Fibroblast of upper back skin (primary cell): ENCODE data around the gene CYFIP1.

Experiments
- DNase-seq: peaks from one replicate; pipeline ENCODE4 v3.0.0-alpha.2; 2013

CYFIP1 gene

DNA sequence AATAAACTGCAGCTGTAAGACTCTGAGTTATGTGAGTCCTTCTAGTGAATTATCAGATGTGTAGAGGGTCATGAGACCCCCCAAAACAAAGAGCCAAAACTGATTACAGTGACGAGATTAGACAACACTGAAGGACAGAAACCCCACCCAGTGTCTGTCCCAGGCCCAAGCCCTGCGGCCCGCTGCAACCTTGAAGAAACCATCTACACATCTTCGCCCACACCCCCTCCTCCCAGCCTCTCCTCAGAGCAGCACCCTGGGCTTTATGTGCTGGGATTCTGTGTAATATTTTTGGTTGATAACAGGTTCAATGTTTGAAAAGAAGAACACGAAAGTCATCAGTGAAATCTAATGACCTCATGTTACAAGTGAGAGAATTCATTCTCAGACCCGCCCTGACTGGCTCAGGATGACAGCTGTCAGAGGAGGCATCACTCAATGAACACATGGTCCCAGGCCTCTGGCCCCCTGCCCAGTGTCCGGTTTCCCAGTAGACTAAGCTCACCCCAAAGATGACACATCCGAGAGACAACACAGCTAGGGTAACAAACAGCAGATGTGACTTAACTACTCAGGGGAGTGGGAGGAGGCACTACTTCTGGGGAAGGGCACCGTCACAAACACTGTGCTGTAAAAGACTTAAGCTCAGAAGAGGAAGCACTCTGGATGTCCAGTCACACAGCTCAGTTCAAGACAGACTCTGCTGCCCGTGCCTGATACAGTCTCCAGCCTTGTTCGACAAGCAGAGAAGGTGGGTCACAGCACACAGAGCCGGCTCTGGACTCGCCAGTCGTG lies 92.8 kb downstream of the CYFIP1 start:
- DNase-seq: peak; percentile 65

DNA sequence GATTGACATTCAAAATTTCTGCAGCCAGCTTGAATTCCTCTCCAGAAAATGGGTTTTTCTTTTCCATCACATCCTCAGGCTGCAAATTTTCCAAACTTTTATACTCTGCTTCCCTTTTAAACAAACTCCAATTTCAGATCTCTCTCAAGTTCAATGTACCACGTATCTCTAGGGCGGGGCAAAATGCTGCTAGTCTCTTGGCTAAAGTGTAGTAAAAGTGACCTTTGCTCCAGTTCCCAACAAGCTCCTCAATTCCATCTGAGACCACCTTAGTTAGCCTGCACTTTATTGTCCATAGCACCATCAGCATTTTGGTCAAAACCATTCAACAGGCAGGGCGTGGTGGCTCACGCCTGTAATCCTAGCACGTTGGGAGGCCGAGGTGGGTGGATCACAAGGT lies 95.0 kb downstream of the CYFIP1 start:
- no peak for DNase-seq

DNA sequence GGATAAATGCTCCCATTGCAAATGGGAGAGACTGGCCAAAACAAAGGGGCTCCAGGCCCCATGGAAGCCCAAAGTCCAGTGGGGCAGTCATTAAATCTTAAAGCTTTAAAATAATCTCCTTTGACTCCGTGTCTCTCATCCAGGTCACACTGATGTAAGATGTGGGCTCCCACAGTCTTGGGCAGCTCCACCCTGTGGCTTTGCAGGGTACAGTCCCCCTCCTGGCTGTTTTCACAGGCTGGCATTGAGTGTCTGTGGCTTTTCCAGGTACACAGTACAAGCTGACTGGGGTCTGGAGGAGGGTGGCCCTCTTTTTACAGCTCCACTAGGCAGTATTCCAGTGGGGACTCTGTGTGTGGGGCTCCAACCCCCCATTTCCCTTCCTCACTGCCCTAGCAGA lies 95.8 kb downstream of the CYFIP1 start:
- DNase-seq: no peak

DNA sequence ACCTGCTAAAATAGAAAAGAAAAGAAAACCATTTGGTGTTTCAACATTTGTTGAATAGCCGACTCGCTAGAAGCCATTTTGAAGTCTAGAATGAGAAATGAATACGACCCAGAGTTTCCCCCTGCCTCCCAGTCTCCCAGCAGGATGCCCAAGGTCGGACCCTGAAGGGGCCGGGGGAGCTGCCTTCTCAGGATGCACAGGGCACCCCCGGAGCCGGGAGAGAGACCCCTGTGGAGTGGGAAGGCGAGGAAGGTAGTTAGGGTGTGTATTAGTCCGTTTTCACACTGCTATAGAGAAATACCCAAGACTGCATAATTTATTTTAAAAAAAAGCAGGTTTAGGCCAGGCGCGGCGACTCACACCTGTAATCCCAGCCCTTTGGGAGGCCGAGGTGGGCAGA lies 97.0 kb downstream of the CYFIP1 start:
- DNase-seq: no peak

DNA sequence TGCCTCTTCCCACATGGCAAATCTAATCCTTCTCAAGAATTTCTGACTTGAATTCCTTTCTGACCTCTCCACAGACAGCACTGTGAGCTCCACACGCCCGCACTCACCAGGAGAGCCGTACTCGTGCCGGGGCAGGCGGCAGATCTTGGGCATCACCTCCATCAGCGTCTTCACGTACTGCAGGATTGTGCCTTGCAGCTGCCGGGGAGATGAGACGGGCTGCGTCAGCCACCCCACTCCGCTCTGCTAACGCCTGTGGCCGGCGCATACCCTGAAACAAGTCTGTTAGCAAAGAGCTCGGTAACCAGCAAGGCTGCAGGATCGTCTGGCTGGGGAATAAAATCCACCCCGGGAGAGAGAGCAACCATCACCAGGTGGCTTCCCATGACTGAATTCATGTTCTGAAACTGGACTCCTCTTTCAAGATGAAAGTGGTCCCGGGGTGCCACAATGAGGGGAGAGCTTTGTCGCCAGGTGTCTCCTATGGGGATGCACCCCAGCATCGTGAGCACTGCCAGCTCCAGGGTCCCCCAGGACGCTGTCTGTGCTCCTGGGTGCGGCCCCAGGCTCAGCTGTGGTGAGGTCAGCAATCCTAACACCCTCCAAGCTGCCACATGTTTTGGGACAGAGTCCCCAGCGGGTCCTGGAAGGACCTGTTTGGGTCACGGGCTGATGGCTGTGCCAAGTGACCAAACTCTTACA lies 98.3 kb downstream of the CYFIP1 start:
- no peak for DNase-seq

DNA sequence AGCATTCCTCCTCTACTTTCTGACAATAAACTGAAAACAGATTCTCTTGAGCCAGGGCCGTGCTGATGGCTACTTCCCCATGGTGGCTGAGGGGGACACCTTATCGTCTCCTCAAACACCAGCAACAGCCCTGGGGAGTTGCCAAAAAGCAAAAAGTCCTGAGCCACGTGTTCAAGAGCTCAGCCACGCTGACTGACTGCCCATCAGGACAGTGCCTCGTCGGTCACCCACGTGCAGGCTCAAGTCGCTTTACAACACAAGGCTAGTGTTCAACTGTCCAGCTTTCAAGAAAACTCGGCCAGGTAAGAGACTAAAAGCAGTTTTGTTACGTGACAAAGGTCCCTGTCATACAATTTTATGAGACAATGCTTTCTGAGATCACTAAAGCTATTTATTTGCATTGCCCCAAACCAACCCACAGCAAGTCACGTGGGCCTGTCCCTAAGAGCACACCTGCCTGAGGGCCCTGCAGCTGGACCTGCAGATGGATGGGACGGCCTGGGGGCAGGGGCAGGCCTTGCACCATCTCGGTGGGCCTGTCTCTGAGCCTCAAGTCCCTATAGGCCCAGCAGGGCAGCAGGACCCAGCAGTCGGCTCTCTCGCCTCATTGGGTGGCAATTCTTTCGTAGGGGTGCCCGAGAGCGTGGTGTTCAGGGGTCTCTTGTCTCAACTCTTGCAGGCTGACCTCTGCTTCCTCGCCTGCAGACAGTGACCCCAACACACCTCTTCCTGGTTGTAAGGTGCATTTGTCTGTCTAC lies 99.0 kb downstream of the CYFIP1 start:
- no peak for DNase-seq

DNA sequence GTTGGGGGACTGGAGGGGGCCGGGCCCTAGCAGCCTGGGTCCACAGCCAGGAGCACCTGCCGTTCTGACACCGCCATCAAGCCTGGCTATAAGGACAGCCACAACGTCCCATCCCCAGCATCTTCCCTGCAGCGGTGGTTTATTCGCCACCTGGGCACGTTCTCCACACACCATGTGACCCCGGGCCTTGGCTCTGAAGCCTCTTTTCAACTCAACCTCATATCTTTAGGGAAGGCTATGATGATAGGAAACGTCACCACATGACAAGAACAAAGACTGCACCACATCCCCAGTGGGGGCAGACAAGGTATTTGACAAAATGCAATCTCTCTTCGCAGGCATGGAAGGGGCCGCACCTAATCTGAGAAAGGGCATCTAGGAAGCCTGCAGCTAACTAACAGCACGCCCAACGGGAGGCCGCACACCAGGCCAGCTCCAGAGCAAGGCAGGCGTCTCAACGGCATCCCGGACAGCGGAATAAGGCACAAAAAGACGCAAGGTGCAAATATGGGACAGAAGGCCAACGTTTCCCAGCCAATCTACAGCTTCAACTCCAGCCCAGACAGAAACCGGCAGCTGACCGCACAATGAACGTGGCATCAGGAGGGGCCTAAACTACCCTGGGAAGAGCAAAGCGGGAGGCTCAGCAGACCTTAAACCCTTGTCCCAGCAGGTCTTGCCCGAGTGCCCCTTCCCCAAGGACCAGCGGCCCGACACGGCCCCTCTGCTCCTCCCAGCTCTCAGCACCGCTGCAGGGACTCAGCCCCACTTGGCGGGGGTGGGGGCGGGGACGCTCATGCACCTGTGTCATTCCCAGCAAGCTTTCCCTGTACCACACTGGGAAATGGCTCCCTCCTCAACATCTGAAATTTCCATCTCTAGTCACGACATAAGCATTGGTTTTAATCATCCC lies 99.8 kb downstream of the CYFIP1 start:
- DNase-seq: no peak

DNA sequence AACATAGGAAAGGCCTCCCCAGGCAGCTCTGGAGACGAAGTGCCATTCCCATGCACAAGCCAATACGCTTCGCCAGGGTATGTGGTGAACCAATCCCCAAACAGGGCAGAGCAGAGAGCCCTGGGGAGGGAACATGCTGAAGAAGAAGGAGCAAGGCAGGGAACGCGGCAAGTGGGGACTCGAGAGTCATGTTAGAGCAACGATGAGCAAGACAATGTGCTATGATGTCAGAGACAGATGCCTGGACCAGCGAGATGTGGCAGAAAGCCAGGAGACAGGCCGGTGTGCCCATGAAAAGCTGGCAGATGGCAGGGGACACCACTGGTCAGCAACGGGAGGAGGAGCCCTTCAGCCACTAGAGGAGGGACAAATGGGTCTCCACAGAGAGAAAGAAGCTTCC lies 102.1 kb downstream of the CYFIP1 start:
- no peak for DNase-seq

DNA sequence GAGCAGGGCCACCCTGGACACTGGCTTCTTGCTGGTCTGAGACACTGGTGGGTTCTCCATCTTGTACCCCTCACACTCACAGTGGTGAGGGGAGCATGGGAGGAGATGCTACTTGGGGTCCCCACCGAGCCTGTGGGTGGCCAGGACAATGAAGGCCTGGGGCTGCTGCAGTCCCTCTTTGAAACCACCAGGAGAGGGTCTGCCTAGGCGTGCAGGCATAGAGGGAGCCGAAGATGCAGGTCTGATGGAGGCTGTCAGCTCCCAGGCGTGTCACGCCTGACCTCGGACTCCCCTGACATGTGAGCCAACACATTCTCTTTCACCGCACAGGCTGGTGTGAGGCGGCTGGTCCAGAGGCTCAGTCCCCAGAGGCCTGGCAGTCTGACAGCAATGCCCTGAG lies 102.6 kb downstream of the CYFIP1 start:
- DNase-seq: no peak

DNA sequence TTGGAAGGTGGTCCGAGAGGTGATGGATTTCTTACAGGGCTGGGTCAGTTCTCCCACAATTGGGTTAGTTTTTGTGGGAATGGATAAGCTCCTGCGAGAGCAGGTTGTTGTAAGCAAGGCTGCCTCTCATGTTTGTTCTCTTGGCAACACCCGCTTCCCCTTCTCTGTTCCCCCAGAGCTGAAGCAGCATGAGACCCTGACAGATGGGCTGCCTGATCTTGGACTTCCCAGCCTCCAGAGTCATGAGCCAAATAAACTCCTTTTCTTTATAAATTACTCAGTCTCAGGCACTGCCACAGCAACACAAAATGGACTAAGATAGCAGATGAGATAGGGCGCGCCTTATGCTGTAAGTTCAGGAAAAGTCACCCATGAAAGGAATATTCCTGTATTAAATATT lies 103.1 kb downstream of the CYFIP1 start:
- DNase-seq: no peak

DNA sequence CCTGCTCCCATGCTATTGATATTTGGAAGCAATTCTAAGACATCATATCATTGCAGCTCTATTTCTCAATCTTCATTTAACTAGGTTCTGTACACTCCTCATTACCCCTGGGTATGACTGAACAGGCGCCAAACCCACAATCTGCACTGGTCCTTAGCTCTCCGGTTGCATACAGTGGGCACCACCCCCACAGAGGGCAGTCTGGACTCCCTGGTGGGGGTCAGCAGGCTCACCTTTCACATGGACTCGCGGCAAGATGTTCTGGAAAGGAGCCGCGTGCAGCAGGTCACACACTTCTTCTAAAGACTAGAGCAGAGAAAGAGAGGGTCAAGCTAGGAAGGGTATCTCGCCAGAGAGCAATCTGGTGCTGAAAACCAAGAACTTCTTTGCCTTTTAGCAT lies 105.2 kb downstream of the CYFIP1 start:
- DNase-seq: no peak

DNA sequence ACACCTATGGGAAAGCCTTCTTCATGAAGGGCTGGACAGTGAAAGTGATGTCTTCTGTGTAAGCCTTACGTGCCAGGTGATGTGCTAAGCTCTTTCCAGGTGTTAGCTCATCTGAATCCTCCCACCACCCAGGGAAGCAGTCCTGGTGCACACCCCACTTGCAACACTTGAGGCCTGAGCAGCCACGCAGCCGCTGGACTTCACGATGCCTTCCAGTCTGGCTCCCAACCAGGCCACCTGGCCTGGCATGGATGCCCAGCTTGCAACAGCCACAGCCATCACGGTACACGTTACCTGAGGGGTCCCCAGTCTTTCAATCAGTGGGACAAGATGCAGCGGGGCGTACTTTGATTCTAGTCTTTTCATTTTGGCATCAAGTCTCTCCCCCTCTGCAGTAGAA lies 105.9 kb downstream of the CYFIP1 start:
- no peak for DNase-seq

DNA sequence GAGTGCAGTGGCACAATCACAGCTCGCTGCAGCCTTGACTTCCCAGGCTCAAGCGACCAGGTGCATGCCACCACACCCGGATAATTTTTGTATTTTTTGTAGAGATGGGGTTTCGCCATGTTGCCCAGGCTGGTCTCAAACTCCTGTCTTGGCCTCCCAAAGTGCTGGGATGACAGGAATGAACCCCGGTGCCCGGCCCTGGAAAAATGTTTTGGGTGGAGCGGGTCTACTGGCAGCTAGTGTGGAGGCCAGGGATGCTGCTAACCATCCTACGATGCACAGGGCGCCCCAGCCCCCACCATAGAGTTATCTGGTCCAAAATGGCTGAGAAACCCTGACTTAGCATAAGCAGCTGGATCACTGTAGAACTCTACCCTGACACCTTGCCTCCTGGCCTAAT lies 106.3 kb downstream of the CYFIP1 start:
- no peak for DNase-seq

DNA sequence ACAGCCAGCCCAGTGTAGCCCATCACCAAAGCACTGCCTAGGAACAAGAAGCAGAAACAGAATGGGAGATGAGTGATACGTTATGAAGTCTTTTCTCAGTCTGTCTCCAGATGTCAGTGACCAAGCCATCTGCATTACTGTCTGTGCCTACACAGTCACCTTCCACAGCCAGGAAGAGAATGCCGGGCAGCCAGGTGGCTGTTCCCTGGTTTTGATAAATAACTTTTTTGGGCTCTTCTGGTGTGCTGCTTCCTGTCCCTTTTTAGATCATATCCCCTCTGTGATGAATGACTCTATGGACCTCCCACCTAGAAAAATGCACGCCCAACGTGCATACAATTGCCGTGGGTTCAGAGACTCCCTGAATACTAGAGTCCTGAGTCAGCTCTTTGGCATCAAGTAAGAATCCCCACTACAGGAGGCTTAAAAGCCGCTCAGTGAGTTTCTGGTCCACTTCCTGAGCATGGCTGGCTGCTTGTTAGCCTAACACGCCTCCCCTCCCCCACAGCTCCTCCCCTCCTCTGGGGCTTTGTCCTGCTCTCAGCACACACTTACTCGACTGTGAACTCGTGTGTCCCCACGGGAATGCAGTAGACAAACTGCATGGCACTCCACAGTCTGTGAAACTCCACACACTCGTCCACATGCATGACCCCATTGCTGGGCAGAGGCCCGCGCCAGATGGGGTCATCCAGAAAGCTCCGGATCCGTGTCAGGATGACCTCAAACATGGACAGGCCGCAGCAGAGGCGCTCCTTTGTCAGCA lies 107.0 kb downstream of the CYFIP1 start:
- DNase-seq: peak; percentile 97

DNA sequence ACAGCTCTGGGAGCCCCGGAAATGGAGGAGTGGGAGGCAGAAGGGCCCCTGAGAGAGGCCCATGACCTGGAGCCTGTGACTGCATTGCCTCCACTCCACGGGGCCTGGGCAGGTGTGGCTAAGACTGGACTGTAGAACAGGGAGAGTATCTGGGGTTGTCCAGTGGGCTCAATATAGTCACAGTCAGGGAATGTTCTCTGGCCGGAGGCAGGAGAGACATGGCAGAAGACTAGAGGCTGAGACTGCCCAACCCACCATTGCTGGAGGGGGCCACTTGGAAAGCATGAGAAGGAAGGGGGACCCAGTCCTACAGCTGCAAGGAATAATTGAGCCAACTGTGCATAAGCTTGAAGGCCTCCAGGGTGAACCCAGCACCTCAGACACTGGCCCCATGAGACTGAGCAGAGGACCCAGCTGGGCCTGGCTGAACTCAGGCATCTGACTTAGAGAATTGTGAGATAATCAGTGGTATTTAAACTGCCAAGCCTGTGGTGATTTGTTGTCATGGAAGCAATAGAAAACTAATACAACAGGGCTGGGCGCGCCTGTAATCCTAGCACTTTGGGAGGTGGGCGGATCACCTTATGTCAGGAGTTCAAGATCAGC lies 108.6 kb downstream of the CYFIP1 start:
- no peak for DNase-seq

DNA sequence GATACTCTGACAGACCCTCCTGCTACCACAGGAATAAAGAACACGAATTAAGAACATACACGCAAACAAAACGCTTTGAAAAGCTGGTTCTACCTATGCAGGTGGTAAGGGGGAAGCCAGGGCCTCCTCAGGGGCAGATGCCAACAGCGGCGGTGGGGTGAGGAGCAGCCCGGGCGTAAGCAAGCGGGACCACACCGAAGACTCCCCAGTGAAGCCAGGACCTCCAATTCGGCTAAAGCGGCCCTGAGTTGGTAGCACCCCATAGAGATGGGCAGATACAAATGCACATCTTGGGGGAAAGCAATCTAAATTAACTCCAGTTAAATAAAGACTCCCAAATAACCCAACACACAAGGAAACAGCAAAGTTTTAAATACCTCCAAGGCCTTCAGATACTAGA lies 109.3 kb downstream of the CYFIP1 start:
- DNase-seq: no peak

DNA sequence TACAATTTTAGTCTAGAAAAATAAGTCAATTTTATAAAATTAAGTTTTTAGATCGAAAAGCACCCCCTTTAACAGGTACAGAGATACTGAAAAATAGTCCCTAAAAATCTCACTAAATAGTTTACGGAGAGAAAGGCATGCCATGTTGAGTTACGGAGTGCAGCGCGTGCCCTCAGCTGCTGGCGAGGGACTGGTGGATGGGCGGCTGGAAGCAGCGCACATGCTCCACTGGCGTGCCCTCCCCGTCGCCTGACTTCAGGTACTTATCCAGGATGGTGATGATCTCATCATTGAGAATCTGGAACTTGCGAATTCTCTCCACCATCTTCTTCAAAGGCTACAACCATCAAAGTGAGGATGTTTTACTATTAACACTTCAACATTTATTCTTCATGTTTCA lies 110.3 kb downstream of the CYFIP1 start:
- DNase-seq: no peak

DNA sequence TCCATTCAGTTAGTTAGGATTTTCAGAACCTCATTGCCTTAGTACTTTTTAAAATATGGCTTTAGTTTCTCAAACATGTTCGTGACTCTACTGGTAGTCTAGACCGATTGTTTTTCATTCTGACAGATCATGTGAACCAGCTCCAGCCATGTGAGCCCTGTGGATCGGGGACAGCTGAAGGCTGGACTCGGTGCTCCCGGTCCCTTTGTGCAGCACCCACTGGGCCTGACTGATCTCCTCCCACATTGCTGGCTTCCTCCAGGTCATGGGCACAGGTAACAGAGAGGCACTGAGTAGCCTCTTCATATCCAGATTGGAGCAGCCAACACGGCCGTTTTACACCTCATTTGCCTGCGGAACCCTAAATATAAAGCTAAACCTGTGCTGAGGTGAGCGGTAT lies 111.2 kb downstream of the CYFIP1 start:
- no peak for DNase-seq

DNA sequence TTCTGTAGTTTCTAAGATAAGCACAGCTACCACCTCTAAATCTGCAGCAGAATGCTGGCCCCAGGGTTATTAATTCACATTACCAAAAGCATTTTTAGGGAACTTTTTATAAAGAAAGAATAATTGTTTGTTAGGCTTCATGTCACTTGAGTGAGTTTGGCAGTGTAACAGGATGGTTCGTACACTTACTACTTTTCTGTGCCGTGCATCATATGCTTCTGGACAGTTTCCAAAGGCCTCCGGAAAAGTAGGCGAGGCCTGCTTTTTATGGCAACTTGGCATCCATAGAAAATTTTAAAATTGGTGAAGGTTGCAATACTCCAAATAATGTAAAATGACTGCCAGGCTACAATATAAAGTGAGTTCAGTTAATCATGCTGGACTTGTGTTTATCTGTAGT lies 111.7 kb downstream of the CYFIP1 start:
- no peak for DNase-seq

DNA sequence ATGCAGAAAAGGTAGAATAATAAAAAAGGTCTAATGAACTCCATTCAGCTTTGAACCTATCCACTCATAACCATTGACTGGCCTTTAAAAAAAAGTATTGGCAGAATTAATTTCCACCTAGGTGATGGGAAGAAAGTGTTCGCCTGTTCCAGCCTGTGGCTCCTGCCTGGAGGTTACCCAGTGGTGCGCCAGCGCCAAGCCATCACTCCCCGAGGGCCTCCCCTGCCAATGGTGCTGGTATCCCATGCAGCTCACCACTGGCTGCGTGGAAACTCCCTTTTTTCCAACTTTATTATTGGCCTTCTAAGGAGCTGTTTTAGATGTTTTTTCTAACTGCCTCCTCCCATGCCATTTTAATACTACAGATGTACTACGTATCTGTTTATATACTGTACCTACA lies 112.3 kb downstream of the CYFIP1 start:
- no peak for DNase-seq

DNA sequence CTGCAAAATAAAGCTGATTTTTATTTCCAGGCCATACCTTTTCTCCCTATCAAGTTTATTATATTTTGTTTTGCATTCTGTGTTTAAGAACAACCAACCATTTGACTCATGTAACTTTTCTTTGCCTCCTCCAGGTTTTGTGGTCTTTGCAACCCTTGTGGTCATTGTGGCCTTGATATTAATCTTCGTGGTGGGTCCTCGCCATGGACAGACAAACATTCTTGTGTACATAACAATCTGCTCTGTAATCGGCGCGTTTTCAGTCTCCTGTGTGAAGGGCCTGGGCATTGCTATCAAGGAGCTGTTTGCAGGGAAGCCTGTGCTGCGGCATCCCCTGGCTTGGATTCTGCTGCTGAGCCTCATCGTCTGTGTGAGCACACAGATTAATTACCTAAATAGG lies 114.1 kb downstream of the CYFIP1 start:
- peak; percentile 9 for DNase-seq

DNA sequence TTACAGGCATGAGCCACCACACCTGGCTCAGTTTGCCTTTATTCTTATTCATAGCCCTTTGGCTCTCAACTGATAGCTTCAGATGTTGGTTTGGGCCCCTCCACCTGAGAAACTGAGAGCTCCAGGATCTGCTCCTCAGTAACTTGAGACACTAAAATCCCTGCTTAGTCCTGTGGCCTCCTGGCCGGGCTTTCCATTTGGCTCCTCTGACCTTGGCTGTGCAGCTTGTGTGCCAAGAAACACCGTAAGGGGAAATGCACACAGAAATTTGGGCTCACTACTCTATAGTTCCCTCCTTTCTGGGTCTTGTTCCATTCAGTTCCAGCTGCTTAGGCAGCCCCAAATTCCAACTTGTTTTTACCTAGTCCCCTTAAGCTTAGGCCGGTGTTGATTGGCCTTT lies 116.8 kb downstream of the CYFIP1 start:
- no peak for DNase-seq
